Measurements from ENCODE around the gene IGFBP5. TPM values are rescaled to one million over a fixed set of nuclear protein-coding genes. Genes with fewer than 3 reads are reported as not detected.
A peak's percentile ranks its signal among the peaks of the same experiment; 100 is the strongest.

Gene IGFBP5
- polyA plus RNA-seq (ENCODE audit: insufficient read length), result 251 TPM
- long read RNA-seq, donor 1, full-length matches to known transcripts, result 185 of 351 reads
- long read RNA-seq, donor 1, partial matches to known transcripts, result 166 of 351 reads
- long read RNA-seq, donor 1, other reads (novel, unspliced or antisense), result 0 of 351 reads
- long read RNA-seq, donor 2, full-length matches to known transcripts, result 86 of 111 reads
- long read RNA-seq, donor 2, partial matches to known transcripts, result 25 of 111 reads
- long read RNA-seq, donor 2, other reads (novel, unspliced or antisense), result 0 of 111 reads
- long read RNA-seq, donor 3, full-length matches to known transcripts, result 58 of 69 reads
- long read RNA-seq, donor 3, partial matches to known transcripts, result 11 of 69 reads
- long read RNA-seq, donor 3, other reads (novel, unspliced or antisense), result 0 of 69 reads
- long read RNA-seq, donor 4, full-length matches to known transcripts, result 4 of 11 reads
- long read RNA-seq, donor 4, partial matches to known transcripts, result 7 of 11 reads
- long read RNA-seq, donor 4, other reads (novel, unspliced or antisense), result 0 of 11 reads
- long read RNA-seq, donor 5, full-length matches to known transcripts, result 80 of 80 reads
- long read RNA-seq, donor 5, partial matches to known transcripts, result 0 of 80 reads
- long read RNA-seq, donor 5, other reads (novel, unspliced or antisense), result 0 of 80 reads
- long read RNA-seq, donor 6, full-length matches to known transcripts, result 123 of 171 reads
- long read RNA-seq, donor 6, partial matches to known transcripts, result 43 of 171 reads
- long read RNA-seq, donor 6, other reads (novel, unspliced or antisense), result 5 of 171 reads
- long read RNA-seq, donor 7, full-length matches to known transcripts, result 123 of 173 reads
- long read RNA-seq, donor 7, partial matches to known transcripts, result 45 of 173 reads
- long read RNA-seq, donor 7, other reads (novel, unspliced or antisense), result 5 of 173 reads
- long read RNA-seq, donor 8, full-length matches to known transcripts, result 45 of 51 reads
- long read RNA-seq, donor 8, partial matches to known transcripts, result 6 of 51 reads
- long read RNA-seq, donor 8, other reads (novel, unspliced or antisense), result 0 of 51 reads

- DNase-seq, result peak; percentile 94
Measured at GRCh38 chr2:216695401-216695821, at the start of gene IGFBP5. Gene IGFBP5, minus strand, starts transcription at chr2:216695549. Its CDS starts 774 bp downstream, at chr2:216694775.

- DNase-seq, result no peak
Measured at GRCh38 chr2:216743781-216744180, 48.4 kb upstream of the IGFBP5 start.

GRCh38 chr2:216742411-216742810 is 47.1 kb upstream of the IGFBP5 start:
- DNase-seq, result no peak

- DNase-seq, result no peak
Measured at GRCh38 chr2:216741223-216741593, 45.9 kb upstream of the IGFBP5 start.

- no peak for DNase-seq
Measured at GRCh38 chr2:216740557-216741222, 45.3 kb upstream of the IGFBP5 start.

- DNase-seq, result no peak
Measured at GRCh38 chr2:216739035-216739434, 43.7 kb upstream of the IGFBP5 start.

GRCh38 chr2:216737676-216738075 is 42.3 kb upstream of the IGFBP5 start:
- DNase-seq, result no peak

- DNase-seq, result no peak
Measured at GRCh38 chr2:216736326-216736725, 41.0 kb upstream of the IGFBP5 start.

GRCh38 chr2:216735668-216736067 is 40.3 kb upstream of the IGFBP5 start:
- DNase-seq, result no peak

- peak; percentile 66 for DNase-seq
Measured at GRCh38 chr2:216735086-216735485, 39.7 kb upstream of the IGFBP5 start.

- DNase-seq, result no peak
Measured at GRCh38 chr2:216733046-216733445, 37.7 kb upstream of the IGFBP5 start.

- DNase-seq, result no peak
Measured at GRCh38 chr2:216732334-216732733, 37.0 kb upstream of the IGFBP5 start.

GRCh38 chr2:216731465-216731864 is 36.1 kb upstream of the IGFBP5 start:
- DNase-seq, result no peak

- no peak for DNase-seq
Measured at GRCh38 chr2:216730871-216731270, 35.5 kb upstream of the IGFBP5 start.

GRCh38 chr2:216727346-216728122 is 32.2 kb upstream of the IGFBP5 start:
- no peak for DNase-seq

GRCh38 chr2:216724190-216724589 is 28.8 kb upstream of the IGFBP5 start:
- no peak for DNase-seq

GRCh38 chr2:216721141-216721540 is 25.8 kb upstream of the IGFBP5 start:
- DNase-seq, result no peak

GRCh38 chr2:216720722-216721121 is 25.4 kb upstream of the IGFBP5 start:
- no peak for DNase-seq

GRCh38 chr2:216717907-216718615 is 22.7 kb upstream of the IGFBP5 start:
- DNase-seq, result no peak

- no peak for DNase-seq
Measured at GRCh38 chr2:216717491-216717901, 22.1 kb upstream of the IGFBP5 start.

GRCh38 chr2:216716109-216716508 is 20.8 kb upstream of the IGFBP5 start:
- no peak for DNase-seq
